HG03103 (cell line): Measurements from ENCODE around the gene ACTR1A.

ENCODE experiments used
- ATAC-seq: cut with Tn5 transposase; IDR thresholded peaks from one replicate; pipeline ENCODE4 v1.9.1; 2021; ENCODE audit warnings: low read depth; ENCODE audit not compliant: unreplicated experiment

ACTR1A gene

DNA sequence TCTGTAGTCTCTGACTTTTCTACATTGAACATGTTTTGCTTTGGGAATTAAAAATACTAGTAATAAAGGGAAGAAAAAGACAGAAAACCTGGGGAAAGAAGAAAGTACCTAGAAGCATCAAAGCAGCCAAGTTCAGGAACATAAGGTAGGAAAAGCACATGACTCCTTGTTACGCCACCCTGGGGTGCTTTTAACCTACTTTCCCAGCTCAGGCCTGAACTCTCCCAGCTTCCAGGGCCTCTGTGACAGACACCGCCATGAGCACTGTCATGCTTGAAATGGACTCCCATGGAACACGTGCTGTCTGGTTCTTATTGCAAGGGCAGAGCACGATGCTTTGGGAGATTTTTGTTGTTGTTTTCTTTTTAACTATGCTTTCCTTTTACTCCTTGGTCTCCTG lies 11.4 kb downstream of the ACTR1A start:
- no peak for ATAC-seq

GRCh38 chr10:102485093-102485784 lies 17.3 kb downstream of the ACTR1A start:
- ATAC-seq: no peak

DNA sequence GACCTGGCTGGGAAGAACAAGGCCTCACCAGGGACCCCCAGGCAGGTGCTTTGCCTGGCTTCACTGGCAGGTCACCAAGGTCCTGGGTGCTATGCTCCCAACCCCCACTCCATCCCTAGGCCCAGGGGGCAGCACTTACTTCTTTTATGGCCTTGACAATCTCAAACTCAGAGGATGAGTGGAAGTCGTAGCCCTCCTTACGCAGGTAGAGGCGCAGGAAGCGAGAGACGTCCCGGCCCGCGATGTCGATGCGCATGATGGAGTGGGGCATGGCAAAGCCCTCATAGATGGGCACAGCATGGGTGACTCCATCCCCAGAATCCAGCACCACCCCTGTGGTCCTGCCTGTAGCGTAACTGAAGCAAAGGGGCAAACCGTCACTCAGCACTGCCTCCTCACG lies 18.5 kb downstream of the ACTR1A start:
- no peak for ATAC-seq

- no peak for ATAC-seq
These were observed 22.1 kb downstream of the ACTR1A start for GRCh38 chr10:102480396-102480795.

- ATAC-seq: no peak
These were observed 22.9 kb downstream of the ACTR1A start for GRCh38 chr10:102479651-102480050.

- no peak for ATAC-seq
These were observed 25.9 kb downstream of the ACTR1A start for GRCh38 chr10:102476466-102477141.

GRCh38 chr10:102475451-102476040 lies 27.0 kb downstream of the ACTR1A start:
- no peak for ATAC-seq

DNA sequence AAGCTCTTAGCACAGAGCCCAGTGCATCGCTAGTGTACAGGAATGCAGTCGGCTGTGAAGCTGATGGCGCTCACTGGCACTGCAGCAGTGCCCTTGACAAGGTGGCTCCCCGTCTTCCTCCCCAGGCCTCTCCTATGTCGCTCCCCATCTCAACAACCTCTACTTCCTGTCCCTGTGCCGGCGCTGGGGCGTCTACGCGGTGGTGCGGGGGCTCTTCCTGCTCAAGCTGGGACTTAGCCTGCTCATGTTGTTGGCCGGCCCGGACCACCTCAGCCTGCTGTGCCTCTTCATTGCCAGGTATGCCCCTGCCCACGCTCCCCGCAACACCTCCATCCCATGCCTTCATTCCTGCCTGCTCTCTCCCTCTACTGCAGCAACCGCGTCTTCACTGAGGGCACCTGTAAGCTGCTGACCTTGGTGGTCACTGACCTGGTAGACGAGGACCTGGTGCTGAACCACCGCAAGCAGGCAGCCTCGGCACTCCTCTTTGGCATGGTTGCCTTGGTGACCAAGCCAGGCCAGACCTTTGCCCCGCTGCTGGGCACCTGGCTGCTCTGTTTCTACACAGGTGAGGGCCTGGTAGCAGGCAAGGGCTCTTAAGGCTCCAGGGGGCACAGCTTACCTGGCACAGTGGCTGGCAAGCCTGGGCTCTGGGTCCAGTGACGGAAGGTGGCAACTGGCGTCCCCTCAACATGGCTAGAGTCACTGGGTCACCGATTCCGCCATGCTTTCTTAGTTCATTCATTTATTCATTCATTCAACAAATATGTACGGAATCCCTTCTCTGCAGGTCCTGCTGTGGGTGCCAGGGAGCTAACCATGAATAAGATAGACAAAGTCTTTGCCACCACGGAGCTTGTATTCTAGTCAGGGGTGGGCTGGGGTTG lies 28.8 kb downstream of the ACTR1A start:
- no peak for ATAC-seq

GRCh38 chr10:102470579-102471546 lies 31.6 kb downstream of the ACTR1A start:
- no peak for ATAC-seq

DNA sequence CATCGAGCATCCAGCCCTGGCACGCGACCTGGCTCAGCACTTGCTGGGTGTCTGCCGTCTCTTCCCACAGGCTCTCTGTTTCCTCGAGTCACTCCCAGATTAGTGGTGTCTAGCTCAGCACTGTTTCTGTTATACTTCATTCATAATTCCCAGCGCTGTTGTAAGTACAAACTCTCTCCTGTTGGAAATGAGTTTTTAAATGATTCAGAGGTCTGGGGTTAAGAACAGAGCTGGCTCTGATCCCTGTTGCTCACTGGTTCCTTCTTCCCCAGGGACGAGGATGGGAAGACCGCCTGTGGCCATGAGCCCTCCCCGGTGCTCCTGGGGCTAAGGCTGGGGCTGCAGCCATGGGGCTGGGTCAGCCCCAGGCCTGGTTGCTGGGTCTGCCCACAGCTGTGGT lies 33.8 kb downstream of the ACTR1A start:
- no peak for ATAC-seq

GRCh38 chr10:102467971-102468438 lies 34.5 kb downstream of the ACTR1A start:
- ATAC-seq: no peak

- no peak for ATAC-seq
These were observed 35.2 kb downstream of the ACTR1A start for GRCh38 chr10:102467318-102467717.

DNA sequence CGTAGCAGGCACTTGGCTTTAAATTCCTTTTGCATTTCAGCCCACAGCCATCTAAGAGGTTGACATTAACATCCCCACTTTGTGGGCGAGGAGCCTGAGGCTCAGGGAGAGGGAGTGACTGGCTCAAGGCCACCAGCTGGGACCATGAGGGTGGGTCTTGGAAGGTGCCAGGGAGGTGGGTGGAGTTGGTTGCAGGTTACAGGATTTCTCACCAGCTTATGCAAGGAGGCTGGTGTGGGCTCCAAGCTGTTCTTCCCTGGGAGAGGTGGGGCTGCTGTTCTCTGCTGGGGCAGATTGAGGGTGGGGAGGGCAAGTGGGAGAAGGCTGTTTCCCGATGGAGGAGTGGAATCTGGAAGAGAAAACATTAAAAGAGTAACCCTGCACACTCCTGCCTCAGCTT lies 37.0 kb downstream of the ACTR1A start:
- no peak for ATAC-seq

- ATAC-seq: no peak
These were observed 38.5 kb downstream of the ACTR1A start for GRCh38 chr10:102463983-102464382.

DNA sequence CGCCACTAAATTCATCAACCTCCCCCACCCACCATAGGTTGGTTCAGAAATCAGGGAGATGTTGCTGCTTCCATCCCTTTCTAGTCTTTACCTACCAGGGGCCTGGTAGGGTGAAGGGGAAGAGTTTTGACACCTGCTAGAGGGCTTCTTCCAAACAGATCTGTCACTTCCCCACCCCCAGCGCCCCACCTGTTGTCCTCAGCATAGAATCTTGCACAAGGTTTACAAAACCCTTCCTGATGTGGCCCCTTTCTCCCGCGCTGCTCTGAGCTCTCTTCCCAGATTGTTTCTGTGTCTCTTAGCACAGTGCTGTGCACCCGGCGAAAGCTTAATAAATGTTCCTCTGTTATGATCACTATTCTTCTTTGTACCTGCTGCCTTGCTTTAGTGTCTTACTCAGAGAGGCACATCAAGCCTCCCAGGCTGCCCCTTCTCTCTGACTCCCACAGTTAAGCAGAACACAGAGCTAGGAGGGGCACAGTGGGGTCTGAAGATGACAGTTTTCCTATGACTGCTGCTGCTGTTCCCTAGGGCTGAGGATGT lies 39.9 kb downstream of the ACTR1A start:
- no peak for ATAC-seq

DNA sequence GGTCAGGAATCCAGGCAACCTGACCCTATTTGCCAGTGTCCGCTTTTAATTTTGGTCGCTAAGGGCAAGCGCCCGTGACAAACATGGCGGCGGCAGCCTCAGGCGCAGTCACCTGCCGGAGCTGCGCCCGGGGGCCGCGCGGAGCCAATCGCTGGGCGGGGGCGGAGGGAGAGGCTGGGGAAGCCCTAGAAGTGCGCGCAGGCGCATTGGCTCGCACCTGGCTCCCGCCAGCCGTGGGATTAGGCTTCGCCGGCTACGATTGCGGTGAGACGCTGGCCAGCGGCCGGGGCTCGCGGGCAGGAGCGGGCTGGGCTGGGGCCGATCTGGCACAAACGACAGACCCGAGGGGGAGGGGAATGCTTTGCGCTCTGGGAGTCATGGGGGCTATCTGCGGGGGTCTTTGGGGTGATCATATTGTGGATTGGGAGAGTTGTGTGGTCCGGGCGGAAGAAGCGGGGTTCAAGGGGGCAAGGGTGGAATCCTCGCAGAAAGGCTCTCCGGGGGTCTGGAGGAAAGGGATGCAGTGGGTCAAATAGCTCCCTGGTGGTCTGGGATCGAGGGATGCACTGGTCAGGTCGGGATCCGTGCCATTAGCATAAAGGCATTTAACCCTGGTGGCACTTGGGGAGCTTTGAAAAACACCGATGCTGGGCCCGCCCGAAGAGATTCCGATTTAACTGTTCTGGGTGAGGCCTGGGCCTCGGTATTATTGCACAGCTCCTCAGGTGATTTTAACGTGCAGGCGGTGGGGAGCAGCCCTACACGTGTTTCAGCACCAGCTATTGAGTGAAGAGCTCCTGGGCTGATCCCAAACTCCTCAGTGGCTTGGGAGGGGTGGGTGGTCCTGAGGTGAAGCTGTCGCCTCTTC lies 41.1 kb downstream of the ACTR1A start:
- peak; percentile 77 for ATAC-seq

GRCh38 chr10:102460836-102461186 lies 41.7 kb downstream of the ACTR1A start:
- ATAC-seq: peak; percentile 14

GRCh38 chr10:102458656-102459055 lies 43.9 kb downstream of the ACTR1A start:
- ATAC-seq: no peak
